GM12878 (cell line): Measurements from ENCODE around the gene ITIH2. TPM values are rescaled to one million over a fixed set of nuclear protein-coding genes. Genes with fewer than 3 reads are reported as not detected.

Source experiments
- ATAC-seq: fragments of 200-7000 bp; cut with Tn5 transposase; 3 replicates; pipeline ENCODE4 v1.9.1; 2020; ENCODE audit warnings: mild to moderate bottlenecking, moderate library complexity
- BruUV-seq: library from RNA; stranded (reverse); fragments of 400-500 nt; replicated peaks from 2 replicates; lab custom pipeline; 2021; lab: Mats Ljungman, UMichigan
- CTCF ChIA-PET: fragments of 300-600 bp; sonication (Branson Sonifier 250); formaldehyde crosslinking; extraction: SDS; loops from one replicate; lab custom pipeline; 2021; ENCODE audit warnings: inconsistent platforms; lab: Yijun Ruan, JAX
- POLR2A ChIA-PET: fragments of 350-600 bp; formaldehyde crosslinking; extraction: SDS; loops from one replicate; lab custom pipeline; 2021; ENCODE audit warnings: inconsistent platforms; lab: Charles Lee
- RAD21 ChIA-PET: fragments of 300-600 bp; sonication (Branson Sonifier 250); formaldehyde crosslinking; loops from one replicate; lab custom pipeline; 2023; ENCODE audit warnings: antibody characterized with exemption; ENCODE audit not compliant: unreplicated experiment; lab: Charles Lee
- SMC1A ChIA-PET: fragments of 300-600 bp; sonication (Branson Sonifier 250); formaldehyde crosslinking; loops from one replicate; lab custom pipeline; 2023; ENCODE audit not compliant: unreplicated experiment, uncharacterized antibody; lab: Charles Lee
- DNase-seq: peaks from one replicate; pipeline ENCODE4 v3.0.0-alpha.2; 2011; ENCODE audit warnings: low read depth, low spot score
- FAIRE-seq: peaks from 3 replicates; lab custom pipeline; 2011; peaks lifted over from hg19 to GRCh38; lab: Jason Lieb, UNC
- H2AFZ ChIP-seq: 2 replicates; pipeline ENCODE4 v1.6.0; 2011; ENCODE audit warnings: low read depth, low read length, control low read depth; ENCODE audit not compliant: control insufficient read depth
- H3K27ac ChIP-seq: 2 replicates; pipeline ENCODE4 v1.5.1; 2011; ENCODE audit warnings: control low read depth; ENCODE audit not compliant: control insufficient read depth, insufficient read depth
- H3K27me3 ChIP-seq, 2 experiments: replicated peaks in 1 of 2; 2 replicates each; pipeline versions ENCODE4 v1.6.0 to v1.6.1; 2011; ENCODE audit warnings: low read length in 1 of 2; ENCODE audit not compliant: control insufficient read depth in 2 of 2, insufficient read depth in 2 of 2
- H3K36me3 ChIP-seq, 2 experiments: 2 replicates each; pipeline ENCODE4 v1.5.1; 2011; ENCODE audit warnings: low read length in 1 of 2; ENCODE audit not compliant: control insufficient read depth in 2 of 2, insufficient read depth in 2 of 2
- H3K4me1 ChIP-seq: 2 replicates; pipeline ENCODE4 v1.6.1; 2011; ENCODE audit warnings: mild to moderate bottlenecking, low read length, moderate library complexity, mixed read lengths; ENCODE audit not compliant: control insufficient read depth, insufficient read depth
- H3K4me2 ChIP-seq: 2 replicates; pipeline ENCODE4 v1.6.0; 2011; ENCODE audit warnings: control low read depth; ENCODE audit not compliant: control insufficient read depth, insufficient read depth
- H3K4me3 ChIP-seq: fragments of 200-600 bp; sonication (generic); 2 replicates; pipeline ENCODE4 v1.5.1; 2016
- H3K79me2 ChIP-seq: 2 replicates; pipeline ENCODE4 v1.6.0; 2011; ENCODE audit warnings: low read length; ENCODE audit not compliant: control insufficient read depth, insufficient read depth
- H3K9ac ChIP-seq: 2 replicates; pipeline ENCODE4 v1.8.0; 2011; ENCODE audit warnings: low read length, control low read depth, mixed read lengths; ENCODE audit not compliant: control insufficient read depth, insufficient read depth
- H3K9me3 ChIP-seq: replicated peaks from 3 replicates; pipeline ENCODE4 v1.5.1; 2011; ENCODE audit warnings: mild to moderate bottlenecking, low read length; ENCODE audit not compliant: control insufficient read depth, insufficient read depth
- H4K20me1 ChIP-seq: 2 replicates; pipeline ENCODE4 v1.6.0; 2011; ENCODE audit not compliant: control insufficient read depth, insufficient read depth
- CHD2 ChIP-seq: IDR thresholded peaks from 2 replicates; pipeline ENCODE4 v1.6.1; 2011; ENCODE audit warnings: low read depth, low read length, improper control_type of control experiment, borderline replicate concordance
- FOS ChIP-seq: IDR thresholded peaks from 3 replicates; pipeline ENCODE4 v1.6.1; 2011; ENCODE audit warnings: borderline replicate concordance; ENCODE audit not compliant: insufficient read length; ENCODE audit errors: extremely low read depth
- NFYA ChIP-seq: IDR thresholded peaks from 2 replicates; pipeline ENCODE4 v1.6.1; 2011; ENCODE audit warnings: low read depth, mild to moderate bottlenecking, low read length, improper control_type of control experiment, borderline replicate concordance
- NR2C1 ChIP-seq: fragments of 450-650 bp; IDR thresholded peaks from 2 replicates; pipeline ENCODE4 v1.6.1; 2017; ENCODE audit warnings: antibody characterized with exemption, mild to moderate bottlenecking, moderate library complexity
- WRNIP1 ChIP-seq: IDR thresholded peaks from 2 replicates; pipeline ENCODE4 v1.6.1; 2011; ENCODE audit warnings: low read depth, low read length, improper control_type of control experiment, borderline replicate concordance
- WGBS: methylation state at CpG from one replicate; pipeline ENCODE4 v1.1.6; 2016; ENCODE audit warnings: low lambda C conversion rate; ENCODE audit not compliant: insufficient replicate concordance, insufficient coverage; ENCODE audit errors: missing lambda C conversion rate; 5-methylcytosine and 5-hydroxymethylcytosine counted together
- in situ Hi-C: fragments of 300-500 bp; cut with MboI; formaldehyde crosslinking; loops from 9 replicates; pipeline ENCODE4 v1.14.3; 2018; ENCODE audit warnings: mixed read lengths
- intact Hi-C: fragments of 100-400 bp; cut with micrococcal nuclease; formaldehyde crosslinking; loops from one replicate; pipeline ENCODE4 v1.14.2; 2022; ENCODE audit not compliant: unreplicated experiment
- polyA plus RNA-seq, 11 experiments: library from polyadenylated mRNA; depleted of rRNA in 4 of 11; unstranded in 6 of 11; stranded (reverse) in 5 of 11; fragments of >200 nt; fragmentation: Nextera tagmentation in 4 of 11; fragmentation: Illumina TruSeq in 1 of 11; extraction: Ambion mirVana in 4 of 11; extraction: Trizol in 1 of 11; gene quantifications; 1 replicate in 1 of 11; 2 replicates in 10 of 11; pipeline versions ENCODE4 v1.2.1 to v1.2.3, GENCODE V29; 2011 to 2016; ENCODE audit warnings: inconsistent platforms in 2 of 11, missing spikeins in 2 of 11, low read depth in 1 of 11
- total RNA-seq, 4 experiments: library from RNA; depleted of rRNA in 3 of 4; stranded (reverse); fragments of >200 nt in 3 of 4; fragmentation: Illumina TruSeq in 1 of 4; extraction: Trizol in 1 of 4; gene quantifications; 2 replicates each; pipeline versions ENCODE4 v1.2.1 to v1.2.3, GENCODE V29; 2013 to 2021
- TF ChIP-seq, protein P1 (sequence below): IDR thresholded peaks from 2 replicates; pipeline ENCODE4 v1.6.1; 2012; ENCODE audit warnings: low read depth, low read length, improper control_type of control experiment
- TF ChIP-seq, protein P2 (sequence below): fragments of 450-650 bp; formaldehyde crosslinking; IDR thresholded peaks from 2 replicates; pipeline ENCODE4 v1.5.0; 2022; ENCODE audit warnings: mild to moderate bottlenecking, missing genetic modification characterization
- TF ChIP-seq, protein P3 (sequence below): fragments of 450-650 bp; IDR thresholded peaks from 2 replicates; pipeline ENCODE4 v1.6.1; 2017; ENCODE audit warnings: mild to moderate bottlenecking, moderate library complexity

ITIH2 gene
- total and polyA plus RNA-seq, 10 of the 15 experiments (the other 5 are each of a cell fraction or from before 2014, with no cell fraction given): 0.05 to 0.72 (median 0.53) TPM; not detected in 7

- RAD21 ChIA-PET: interaction anchor here (1.7 kb wide), 1 partner anchor 267 kb away, joined by 5 read pairs; no protein-coding TSS in a partner anchor
- CTCF ChIA-PET: interaction anchor here (0.8 to 1.8 kb wide), 5 partner anchors 11 to 267 kb away, joined by 3 to 10 read pairs (median 3); no protein-coding TSS in a partner anchor
- TF ChIP-seq WRNIP1 (no peak), NFYA (no peak), CHD2 (no peak), FOS (no peak), NR2C1 (no peak)
- TF ChIP-seq, protein P1, sequence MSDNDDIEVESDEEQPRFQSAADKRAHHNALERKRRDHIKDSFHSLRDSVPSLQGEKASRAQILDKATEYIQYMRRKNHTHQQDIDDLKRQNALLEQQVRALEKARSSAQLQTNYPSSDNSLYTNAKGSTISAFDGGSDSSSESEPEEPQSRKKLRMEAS: no peak
- TF ChIP-seq, protein P2, sequence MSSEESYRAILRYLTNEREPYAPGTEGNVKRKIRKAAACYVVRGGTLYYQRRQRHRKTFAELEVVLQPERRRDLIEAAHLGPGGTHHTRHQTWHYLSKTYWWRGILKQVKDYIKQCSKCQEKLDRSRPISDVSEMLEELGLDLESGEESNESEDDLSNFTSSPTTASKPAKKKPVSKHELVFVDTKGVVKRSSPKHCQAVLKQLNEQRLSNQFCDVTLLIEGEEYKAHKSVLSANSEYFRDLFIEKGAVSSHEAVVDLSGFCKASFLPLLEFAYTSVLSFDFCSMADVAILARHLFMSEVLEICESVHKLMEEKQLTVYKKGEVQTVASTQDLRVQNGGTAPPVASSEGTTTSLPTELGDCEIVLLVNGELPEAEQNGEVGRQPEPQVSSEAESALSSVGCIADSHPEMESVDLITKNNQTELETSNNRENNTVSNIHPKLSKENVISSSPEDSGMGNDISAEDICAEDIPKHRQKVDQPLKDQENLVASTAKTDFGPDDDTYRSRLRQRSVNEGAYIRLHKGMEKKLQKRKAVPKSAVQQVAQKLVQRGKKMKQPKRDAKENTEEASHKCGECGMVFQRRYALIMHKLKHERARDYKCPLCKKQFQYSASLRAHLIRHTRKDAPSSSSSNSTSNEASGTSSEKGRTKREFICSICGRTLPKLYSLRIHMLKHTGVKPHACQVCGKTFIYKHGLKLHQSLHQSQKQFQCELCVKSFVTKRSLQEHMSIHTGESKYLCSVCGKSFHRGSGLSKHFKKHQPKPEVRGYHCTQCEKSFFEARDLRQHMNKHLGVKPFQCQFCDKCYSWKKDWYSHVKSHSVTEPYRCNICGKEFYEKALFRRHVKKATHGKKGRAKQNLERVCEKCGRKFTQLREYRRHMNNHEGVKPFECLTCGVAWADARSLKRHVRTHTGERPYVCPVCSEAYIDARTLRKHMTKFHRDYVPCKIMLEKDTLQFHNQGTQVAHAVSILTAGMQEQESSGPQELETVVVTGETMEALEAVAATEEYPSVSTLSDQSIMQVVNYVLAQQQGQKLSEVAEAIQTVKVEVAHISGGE (CRISPR knock-in tag): no peak
- TF ChIP-seq, protein P3, sequence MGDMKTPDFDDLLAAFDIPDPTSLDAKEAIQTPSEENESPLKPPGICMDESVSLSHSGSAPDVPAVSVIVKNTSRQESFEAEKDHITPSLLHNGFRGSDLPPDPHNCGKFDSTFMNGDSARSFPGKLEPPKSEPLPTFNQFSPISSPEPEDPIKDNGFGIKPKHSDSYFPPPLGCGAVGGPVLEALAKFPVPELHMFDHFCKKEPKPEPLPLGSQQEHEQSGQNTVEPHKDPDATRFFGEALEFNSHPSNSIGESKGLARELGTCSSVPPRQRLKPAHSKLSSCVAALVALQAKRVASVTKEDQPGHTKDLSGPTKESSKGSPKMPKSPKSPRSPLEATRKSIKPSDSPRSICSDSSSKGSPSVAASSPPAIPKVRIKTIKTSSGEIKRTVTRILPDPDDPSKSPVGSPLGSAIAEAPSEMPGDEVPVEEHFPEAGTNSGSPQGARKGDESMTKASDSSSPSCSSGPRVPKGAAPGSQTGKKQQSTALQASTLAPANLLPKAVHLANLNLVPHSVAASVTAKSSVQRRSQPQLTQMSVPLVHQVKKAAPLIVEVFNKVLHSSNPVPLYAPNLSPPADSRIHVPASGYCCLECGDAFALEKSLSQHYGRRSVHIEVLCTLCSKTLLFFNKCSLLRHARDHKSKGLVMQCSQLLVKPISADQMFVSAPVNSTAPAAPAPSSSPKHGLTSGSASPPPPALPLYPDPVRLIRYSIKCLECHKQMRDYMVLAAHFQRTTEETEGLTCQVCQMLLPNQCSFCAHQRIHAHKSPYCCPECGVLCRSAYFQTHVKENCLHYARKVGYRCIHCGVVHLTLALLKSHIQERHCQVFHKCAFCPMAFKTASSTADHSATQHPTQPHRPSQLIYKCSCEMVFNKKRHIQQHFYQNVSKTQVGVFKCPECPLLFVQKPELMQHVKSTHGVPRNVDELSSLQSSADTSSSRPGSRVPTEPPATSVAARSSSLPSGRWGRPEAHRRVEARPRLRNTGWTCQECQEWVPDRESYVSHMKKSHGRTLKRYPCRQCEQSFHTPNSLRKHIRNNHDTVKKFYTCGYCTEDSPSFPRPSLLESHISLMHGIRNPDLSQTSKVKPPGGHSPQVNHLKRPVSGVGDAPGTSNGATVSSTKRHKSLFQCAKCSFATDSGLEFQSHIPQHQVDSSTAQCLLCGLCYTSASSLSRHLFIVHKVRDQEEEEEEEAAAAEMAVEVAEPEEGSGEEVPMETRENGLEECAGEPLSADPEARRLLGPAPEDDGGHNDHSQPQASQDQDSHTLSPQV: no peak
- TF ChIP-seq, all 136 proteins: peak for 0
- in situ Hi-C loops: no loop called here
- Histone ChIP-seq H3K4me3 (no peak overlapping the region), H3K9ac (no peak overlapping the region), H3K36me3 (peaks cover 4 to 8% of the 10 kb centered on the region in 2 experiments; a peak in 3 of 4 replicates), H3K27me3 (no peaks in the 10 kb centered on the region), H2AFZ (no peak overlapping the region), H3K4me2 (no peak overlapping the region; the same call in 1 of the 2 replicates), H3K4me1 (no peaks in the 10 kb centered on the region; the same call in 1 of the 2 replicates), H3K79me2 (peaks cover 84% of the 10 kb centered on the region), H4K20me1 (peaks cover 3% of the 10 kb centered on the region; the same call in 1 of the 2 replicates), H3K9me3 (no peaks in the 10 kb centered on the region), H3K27ac (no peak overlapping the region)
- BruUV-seq: no TSS peak
- 100% methylated on average over 1 of the region's 1 CpG for WGBS
- ATAC-seq: no peak
- ChIA-PET SMC1A (interaction anchor here (0.9 to 2.1 kb wide), 7 partner anchors 10 to 49 kb away, joined by 3 to 7 read pairs (median 5); no protein-coding TSS in a partner anchor), POLR2A (interaction anchor here (1.9 kb wide), 1 partner anchor 24 kb away, joined by 4 read pairs; no protein-coding TSS in a partner anchor)
- DNase-seq: no peak
- intact Hi-C loops: no loop called here
- FAIRE-seq: no peak
Observed at GRCh38 chr10:7792541-7792940, 89.4 kb downstream of the ITIH2 start.
